ENCODE results near the gene TSKS.

Gene TSKS, protein sequence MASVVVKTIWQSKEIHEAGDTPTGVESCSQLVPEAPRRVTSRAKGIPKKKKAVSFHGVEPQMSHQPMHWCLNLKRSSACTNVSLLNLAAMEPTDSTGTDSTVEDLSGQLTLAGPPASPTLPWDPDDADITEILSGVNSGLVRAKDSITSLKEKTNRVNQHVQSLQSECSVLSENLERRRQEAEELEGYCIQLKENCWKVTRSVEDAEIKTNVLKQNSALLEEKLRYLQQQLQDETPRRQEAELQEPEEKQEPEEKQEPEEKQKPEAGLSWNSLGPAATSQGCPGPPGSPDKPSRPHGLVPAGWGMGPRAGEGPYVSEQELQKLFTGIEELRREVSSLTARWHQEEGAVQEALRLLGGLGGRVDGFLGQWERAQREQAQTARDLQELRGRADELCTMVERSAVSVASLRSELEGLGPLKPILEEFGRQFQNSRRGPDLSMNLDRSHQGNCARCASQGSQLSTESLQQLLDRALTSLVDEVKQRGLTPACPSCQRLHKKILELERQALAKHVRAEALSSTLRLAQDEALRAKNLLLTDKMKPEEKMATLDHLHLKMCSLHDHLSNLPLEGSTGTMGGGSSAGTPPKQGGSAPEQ

DNA sequence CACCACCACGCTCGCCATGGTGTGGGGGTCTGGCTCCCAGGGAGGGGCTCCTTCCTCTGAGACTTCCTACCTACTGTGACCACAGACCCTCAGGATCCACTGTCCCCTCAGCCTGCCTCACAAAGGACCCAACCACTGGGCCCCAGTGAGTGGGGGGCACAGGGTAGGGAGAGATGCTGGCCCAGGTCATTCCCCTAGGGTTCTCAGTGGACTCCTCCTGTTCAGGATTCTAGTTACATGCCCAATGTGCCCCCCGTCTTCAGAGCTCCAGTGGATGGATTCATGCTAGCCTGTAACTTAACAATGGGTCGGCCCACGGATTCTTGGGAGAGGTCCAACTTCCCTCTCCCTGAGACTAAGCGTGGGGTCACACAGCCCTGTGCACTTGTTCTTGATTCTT, at the start of gene TSKS:
TSS of gene TSKS (minus strand) at position 77 of the 400 bp plus-strand sequence. CDS start at position 18, 59 bp downstream.
- no peak for DNase-seq

DNA sequence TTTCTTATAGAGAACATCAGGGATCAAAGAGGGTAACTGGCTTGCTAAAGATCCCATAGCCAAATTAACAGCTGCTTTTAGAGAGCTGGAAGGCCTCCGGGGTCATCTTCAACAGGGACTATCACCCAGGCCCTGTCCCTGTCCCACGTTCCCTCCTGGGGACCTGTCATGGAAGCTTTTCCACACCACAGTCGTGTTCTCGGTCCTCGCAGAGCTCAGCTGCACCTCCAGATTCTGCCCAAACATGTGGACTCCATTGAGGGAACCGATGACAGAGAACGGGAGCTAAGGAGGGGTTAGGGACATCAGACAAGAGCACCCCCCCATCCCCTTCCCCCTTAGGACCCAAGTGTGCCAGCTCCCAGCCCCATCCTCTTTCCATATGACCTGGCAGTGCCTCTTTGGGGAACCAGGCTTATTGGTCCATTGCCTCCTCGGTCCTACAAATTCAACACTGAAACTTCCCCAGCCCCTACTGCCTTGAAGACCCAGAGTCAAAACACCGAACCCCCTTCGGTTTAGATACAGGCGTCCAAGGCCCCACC, 49.4 kb upstream of the TSKS start:
- DNase-seq = no peak

DNA sequence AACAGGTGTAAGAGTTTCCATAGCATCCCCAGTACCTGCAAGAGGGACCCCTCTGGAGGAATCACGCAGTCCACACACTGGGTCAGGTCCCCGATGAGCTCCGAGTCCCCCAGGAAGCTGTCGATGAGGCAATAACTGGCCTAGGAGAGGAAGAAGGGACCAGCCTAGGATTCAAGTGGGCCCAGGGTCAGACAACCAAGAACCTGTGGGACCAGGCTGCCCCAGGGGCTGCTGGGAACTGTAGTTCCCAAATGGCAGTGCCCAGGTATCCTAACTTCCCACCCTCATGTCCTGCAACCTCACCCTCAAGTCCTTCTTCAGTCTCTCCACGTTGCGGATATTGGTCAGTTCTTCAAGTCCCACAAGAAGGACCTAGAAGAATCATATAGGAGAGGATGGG, 48.2 kb upstream of the TSKS start:
- no peak for DNase-seq

DNA sequence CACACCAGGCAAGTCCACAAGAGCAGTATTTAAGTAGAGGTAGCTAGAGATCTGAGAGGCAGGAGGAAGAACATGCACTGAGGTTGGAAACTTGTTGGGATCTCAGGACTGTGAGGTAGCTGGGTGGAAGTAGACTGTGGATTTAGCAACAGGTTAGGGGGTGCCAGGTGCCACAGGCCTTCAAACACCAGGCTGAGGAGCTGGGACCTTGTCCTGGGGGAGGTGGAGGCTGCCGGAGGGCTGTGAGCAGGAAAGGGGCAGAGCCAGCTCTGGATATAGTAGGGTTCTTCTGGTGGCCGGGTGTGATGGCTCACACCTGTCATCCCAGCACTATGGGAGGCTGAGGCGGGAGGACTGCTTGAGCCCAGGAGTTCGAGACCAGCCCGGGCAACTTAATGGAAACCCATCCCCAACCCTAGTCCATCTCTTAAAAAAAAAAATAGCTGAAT, 46.9 kb upstream of the TSKS start:
- no peak for DNase-seq

DNA sequence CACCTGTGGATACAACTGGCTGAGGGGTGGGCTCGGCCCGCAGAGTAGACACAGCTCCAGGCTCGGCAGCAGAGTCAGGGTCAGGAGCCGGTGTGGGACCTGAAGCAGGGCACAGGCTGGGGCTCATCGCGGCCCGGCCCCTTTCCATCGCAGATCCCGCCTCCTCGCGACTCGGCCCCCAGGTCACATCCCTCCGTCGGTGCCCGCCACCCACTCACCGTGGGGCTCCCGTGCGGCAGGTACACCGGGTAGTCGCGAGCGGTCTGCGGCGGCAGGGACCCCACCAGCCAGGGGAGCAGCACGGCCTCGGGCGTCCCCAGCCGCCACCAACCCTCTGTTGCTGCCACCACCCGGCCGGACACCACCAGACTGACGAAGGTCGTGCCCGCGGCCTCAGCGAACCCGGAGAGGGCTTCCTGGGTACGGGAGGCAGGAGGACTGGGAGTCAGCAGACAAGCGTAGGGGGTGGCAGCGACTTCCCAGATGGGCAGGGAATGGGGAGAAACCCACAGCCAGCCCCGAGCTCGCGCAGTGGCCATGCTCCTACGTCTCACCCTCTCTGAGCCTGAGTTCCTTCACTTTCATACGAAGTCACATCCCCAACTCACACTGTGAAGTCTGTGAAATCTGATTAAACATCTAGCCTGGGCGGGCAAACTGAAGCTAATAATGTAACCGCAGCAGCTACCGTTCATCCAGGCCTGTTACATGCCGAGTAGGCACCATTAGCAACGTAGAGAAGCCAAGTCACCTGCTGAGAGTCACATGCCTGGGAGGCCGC, 46.2 kb upstream of the TSKS start:
- DNase-seq = peak; percentile 37

DNA sequence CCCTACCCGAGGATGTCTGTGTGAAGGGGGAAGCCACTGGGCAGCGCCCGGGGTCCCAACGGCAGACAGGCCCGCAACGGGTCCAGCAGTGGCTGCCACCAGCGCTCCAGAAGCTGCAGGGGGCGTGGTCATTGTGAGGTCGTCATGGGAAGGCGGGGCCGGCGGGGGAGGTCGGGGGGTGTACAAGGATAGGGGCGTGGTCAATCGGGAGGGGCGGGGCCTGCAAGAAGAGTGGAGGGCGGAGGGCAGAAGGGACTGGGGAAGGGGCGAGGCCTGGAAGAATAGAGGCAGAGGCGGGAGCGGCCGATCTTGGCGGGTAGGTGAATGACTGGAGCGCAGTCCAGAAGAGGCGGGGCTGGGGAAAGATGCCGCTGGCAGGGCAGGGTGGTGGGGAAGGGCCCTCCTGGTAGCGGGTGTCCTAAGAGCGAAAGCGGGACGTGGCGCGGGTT, 45.6 kb upstream of the TSKS start:
- peak; percentile 80 for DNase-seq

DNA sequence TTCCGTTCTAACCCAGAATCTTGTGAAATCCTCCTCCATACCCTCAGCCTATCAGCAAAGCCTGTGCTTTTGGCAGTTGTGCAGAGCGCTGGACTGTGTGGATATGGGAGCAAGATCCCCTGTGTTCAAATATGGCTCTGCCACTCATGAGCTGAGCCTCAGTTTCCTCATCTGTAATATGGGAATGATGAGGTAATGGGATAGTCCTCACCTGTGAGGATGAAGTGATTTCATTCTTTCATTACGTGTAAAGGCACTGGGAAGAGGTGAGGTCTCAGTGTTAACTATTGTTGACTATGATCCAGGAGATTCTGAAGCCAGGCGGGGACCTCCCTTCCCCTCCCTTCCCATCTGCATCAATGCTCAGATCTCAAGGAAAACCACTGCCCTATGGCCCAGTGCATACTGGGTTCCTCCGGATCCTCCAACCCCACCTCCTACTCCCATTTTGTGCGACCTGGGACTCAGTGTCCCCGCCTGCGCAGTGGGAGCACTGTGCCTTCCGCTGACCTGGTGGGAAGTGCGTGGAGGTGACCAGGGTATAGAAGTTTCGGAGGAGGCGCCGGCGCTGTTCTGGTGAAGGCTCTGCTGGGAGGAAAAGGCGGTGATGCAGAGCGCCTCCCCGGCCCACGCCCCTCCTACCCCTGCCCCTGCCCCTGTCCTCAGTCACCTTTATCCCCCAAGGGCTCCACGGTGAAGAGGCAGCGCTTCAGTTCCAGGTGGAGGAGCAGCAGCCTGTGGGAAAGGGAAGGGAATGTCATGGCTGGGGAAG, 45.0 kb upstream of the TSKS start:
- DNase-seq = no peak

DNA sequence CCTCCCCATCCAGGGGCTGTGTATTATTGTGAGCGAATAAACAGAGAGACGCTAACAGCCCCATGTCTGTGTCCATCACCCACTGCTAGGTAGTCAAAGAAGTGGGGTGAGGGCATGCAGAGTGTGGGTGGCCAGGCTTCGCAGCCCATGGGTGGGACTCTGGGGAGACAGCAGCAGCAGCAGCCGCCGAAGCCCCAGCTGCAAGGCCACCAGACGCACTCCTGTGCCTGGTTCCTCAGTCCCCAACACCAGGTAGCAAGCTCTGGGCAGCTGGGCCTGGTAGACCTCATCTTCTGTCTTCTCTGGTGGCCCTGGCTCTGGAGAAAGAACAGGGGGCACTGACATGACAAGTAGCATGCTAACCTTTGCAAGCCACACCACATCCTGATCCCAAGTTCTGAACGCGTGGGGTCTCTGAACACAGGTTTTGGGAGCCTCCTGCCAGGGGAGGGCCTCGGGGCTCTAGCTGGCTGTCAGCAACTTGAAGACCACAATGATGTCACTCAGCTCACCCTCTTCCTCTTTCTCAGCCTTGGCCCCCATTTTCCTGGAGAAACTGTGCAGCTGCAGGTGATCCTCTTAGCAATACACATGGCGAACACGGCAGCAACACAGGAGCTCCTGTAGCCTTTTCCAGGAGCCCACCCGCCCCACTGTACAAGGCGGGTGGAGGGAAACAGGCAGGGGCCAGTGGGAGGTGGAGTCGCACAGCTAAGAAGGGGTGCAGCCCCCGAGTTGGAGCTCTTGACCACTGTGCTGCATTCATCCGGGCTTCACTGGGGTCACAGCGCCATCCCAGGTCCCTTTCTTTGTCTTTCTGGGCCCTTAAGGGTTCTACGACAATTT, 44.2 kb upstream of the TSKS start:
- no peak for DNase-seq

DNA sequence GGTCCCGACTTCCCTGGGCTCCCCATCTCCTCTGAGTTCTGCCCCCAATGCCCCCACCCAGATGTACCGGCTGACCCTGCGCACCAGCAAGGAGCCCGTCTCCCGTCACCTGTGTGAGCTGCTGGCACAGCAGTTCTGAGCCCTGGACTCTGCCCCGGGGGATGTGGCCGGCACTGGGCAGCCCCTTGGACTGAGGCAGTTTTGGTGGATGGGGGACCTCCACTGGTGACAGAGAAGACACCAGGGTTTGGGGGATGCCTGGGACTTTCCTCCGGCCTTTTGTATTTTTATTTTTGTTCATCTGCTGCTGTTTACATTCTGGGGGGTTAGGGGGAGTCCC, 43.5 kb upstream of the TSKS start:
- DNase-seq = no peak

DNA sequence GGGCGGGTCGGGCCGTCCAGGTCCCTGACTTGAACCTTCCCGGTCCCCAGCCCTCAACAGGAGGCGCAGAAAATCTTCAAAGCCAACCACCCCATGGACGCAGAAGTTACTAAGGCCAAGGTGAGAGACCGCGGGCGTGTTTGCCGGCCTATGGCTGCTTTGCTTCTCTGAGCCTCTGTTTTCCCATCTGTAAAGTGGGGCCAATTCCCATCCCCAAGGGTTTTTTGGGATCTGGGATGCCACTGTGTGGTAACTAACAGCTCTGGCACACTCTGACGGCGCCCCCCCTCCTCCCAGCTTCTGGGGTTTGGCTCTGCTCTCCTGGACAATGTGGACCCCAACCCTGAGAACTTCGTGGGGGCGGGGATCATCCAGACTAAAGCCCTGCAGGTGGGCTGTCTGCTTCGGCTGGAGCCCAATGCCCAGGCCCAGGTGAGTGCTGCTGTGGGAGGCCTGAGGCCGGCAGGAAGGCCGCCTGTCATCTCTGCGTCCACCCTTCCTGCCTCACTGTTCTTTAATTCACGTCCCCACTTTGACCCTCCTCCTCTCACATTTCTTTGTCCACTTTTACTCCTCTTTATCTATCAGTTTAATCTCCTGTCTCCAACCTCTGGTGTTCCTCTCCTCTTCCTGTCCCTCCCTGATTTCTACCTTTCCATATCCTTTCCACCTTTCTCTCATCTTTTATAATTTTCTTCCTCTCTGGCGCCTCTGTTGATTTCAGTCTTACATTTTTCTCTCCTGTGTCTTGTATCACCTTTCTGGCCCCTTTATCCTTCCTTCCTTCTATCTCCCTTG, 42.9 kb upstream of the TSKS start:
- no peak for DNase-seq

DNA sequence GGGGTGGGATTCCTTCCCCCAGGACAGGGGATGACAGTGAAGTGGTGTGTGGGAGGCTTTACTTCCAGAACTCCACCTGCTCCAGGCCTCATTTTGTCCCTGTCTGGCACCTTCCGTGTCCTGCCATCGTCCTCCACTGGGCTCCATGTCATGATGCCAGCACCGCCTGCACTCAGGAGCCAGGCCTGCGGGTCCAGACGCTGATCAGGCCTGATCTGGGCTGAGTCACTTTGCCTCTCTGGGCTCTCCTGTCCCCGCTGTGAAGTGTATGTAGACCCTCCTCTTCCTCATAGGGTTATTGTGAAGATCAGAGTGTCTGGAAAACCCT, 40.4 kb upstream of the TSKS start:
- DNase-seq = no peak

DNA sequence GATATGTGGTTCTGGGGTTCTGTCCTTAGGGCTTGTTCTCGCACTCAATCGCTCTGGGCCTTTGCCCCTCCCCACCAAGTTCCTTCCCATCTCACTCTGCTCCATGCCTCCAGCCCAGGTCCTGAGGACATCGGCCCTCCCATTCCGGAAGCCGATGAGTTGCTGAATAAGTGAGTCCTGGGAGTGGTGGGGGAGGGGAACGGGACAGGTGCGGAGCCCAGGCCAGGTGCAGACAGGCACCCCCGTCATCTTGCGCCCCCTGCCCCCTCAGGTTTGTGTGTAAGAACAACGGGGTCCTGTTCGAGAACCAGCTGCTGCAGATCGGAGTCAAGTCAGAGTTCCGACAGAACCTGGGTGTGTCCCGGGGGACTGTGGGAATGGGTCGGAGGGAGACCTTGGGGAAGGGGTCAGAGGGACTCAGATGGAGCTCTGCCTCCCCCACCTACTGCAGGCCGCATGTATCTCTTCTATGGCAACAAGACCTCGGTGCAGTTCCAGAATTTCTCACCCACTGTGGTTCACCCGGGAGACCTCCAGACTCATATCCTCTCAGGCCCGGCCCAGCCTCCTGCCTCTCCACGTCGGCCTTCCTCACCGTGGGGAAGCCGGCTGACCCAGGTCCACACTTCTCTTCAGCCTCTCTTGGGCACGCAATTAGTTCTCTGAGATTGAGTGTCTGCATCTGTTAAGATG, 39.9 kb upstream of the TSKS start:
- DNase-seq = no peak

DNA sequence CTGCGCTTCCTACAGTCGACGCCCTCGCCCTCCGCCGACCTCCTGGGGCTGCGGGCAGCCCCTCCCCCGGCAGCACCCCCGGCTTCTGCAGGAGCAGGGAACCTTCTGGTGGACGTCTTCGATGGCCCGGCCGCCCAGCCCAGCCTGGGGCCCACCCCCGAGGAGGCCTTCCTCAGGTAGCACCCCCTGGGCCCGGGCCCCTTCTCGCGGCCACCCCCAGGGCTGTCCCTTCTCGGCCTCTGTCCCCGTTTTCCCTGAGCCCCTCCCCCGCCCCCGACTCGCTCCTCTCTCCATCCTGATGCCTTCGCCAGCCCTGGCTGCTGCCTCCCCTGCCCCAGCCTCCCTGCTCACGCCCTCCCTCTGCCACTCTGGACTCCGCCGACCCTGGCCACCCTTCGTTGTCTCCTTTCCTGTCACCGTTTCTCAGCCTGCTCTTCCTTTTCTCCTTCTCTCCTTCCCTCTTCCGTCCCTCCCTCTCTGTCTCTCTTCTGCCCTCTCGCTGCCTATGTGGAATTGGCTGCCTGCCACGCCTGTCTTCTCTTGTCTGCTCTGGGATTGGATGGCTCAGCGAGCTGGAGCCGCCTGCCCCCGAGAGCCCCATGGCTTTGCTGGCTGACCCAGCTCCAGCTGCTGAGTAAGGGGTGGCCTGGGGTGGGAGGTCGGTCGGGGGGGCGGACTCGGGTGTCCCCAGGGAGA, 39.0 kb upstream of the TSKS start:
- no peak for DNase-seq

DNA sequence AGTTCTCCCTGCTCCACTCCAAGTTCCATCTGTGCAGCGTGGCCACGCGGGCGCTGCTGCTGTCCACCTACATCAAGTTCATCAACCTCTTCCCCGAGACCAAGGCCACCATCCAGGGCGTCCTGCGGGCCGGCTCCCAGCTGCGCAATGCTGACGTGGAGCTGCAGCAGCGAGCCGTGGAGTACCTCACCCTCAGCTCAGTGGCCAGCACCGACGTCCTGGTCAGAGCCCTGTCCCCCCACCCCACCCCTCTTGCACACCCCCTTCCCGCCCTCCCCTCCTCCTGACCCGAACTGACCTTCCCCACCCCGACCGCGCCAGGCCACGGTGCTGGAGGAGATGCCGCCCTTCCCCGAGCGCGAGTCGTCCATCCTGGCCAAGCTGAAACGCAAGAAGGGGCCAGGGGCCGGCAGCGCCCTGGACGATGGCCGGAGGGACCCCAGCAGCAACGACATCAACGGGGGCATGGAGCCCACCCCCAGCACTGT, 38.3 kb upstream of the TSKS start:
- DNase-seq = no peak

DNA sequence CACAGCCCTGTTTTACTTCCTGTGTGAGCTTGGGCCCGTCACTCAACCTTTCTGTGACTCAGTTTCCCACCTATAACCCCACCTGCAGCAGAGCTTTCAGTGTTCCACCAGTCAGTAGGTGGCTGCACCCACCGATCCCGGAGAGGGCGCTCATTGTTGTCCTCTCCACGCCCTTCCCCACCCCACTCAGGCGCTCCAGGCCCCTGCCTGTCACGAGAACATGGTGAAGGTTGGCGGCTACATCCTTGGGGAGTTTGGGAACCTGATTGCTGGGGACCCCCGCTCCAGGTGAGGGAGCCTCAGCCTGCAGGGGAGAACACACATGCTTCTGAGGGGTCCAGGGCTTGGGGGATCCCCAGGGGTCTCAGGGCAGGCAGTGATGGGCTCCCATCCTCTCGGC, 37.7 kb upstream of the TSKS start:
- no peak for DNase-seq

DNA sequence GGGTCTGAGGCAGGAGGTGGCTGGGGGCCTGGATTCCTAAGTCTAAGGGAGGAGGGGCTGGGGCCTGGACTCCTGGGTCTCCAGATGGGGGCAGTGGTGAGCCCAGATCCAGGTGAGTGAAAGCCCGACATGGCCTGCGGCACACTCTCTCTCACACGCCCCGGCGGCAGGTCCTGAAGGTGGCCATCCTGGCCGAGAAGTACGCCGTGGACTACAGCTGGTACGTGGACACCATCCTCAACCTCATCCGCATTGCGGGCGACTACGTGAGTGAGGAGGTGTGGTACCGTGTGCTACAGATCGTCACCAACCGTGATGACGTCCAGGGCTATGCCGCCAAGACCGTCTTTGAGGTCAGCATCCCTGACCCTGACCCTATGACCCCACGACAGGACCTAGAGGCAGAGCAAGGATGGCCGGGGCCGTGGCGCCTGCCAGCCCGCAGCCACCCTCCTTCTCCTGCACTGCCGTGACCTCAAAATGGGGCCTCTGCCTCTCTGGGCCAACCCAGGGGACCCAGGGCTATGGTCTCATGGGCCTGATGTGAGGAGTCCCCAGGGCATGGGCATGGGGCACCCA, 36.8 kb upstream of the TSKS start:
- DNase-seq = no peak

DNA sequence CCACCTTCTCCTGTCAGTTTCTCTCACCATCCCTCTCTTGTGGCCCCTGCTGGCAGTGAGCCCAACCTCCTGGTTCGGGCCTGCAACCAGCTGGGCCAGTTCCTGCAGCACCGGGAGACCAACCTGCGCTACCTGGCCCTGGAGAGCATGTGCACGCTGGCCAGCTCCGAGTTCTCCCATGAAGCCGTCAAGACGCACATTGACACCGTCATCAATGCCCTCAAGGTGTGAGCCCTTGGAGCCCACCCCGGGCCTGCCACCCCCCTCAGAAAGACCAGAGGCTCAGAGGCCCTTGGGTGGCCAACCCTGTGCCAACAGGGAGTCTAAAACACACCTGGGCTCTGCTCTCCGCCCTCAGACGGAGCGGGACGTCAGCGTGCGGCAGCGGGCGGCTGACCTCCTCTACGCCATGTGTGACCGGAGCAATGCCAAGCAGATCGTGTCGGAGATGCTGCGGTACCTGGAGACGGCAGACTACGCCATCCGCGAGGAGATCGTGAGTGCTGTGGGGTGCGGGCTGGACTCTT, 36.2 kb upstream of the TSKS start:
- no peak for DNase-seq

DNA sequence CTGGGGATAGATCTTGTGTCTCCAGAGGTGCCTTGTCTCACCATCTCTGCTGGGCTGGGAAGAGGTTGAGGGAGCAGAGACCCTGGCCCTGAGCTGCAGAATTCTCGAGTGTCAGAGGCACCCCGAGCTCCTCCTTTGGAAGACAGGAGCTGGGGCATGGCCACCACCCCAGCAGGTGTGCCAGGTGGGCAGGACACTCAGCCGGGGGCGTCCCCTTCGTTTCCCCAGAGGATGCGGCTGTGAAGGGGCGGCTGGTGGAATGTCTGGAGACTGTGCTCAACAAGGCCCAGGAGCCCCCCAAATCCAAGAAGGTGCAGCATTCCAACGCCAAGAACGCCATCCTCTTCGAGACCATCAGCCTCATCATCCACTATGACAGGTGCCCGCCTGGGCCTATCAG, 35.5 kb upstream of the TSKS start:
- DNase-seq = no peak

DNA sequence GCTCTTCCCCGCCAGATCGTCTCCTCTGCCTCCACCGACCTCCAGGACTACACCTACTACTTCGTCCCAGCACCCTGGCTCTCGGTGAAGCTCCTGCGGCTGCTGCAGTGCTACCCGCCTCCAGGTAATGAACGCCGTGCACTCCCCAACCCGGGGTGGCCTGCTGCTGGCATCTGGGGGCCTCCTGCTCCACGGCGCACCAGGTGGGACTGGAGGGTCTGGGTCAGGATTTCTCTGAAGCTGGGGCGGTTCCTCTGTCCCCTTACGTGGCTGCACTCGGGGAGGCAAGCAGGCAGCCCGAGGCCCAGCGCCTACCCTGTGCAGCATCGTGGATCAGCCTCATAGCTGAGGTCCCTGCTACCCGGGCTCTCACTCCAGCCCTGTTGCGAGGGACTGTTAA, 32.5 kb upstream of the TSKS start:
- no peak for DNase-seq
